ENCODE results near the gene EMP1.

Gene EMP1

GRCh38 chr12:13220838-13221237 lies 24.3 kb downstream of the EMP1 start:
- WGBS, 2 experiments: 92 to 94% methylated on average over 3 of the region's 3 CpGs
- H3K9me3 ChIP-seq (ENCODE audit: control insufficient read depth, low read length): no peaks in the 10 kb centered on the region
- no peaks in the 10 kb centered on the region for H3K4me1 ChIP-seq (ENCODE audit: control insufficient read depth, insufficient read depth, low read length)

GRCh38 chr12:13222076-13222475 lies 25.6 kb downstream of the EMP1 start:
- Histone ChIP-seq H3K9me3 (ENCODE audit: control insufficient read depth, low read length) (no peaks in the 10 kb centered on the region), H3K4me1 (ENCODE audit: control insufficient read depth, insufficient read depth, low read length) (no peaks in the 10 kb centered on the region), H3K27me3 (ENCODE audit: control insufficient read depth, insufficient read depth, low read length, poor library complexity, severe bottlenecking) (no peaks in the 10 kb centered on the region), H3K27ac (ENCODE audit: insufficient read depth, low read depth, low read length, poor library complexity, severe bottlenecking) (no peak overlapping the region), H3K36me3 (ENCODE audit: control insufficient read depth, insufficient read depth, low read length) (no peaks in the 10 kb centered on the region), H3K4me3 (ENCODE audit: insufficient read depth, low read depth, low read length) (no peak overlapping the region)
- 91 to 94% methylated on average over 5 of the region's 5 CpGs for WGBS, 2 experiments

More at GRCh38 chr12:13220838-13221237, 24.3 kb downstream of the EMP1 start:
- Histone ChIP-seq H3K27me3 (ENCODE audit: control insufficient read depth, insufficient read depth, low read length, poor library complexity, severe bottlenecking) (no peaks in the 10 kb centered on the region), H3K27ac (ENCODE audit: insufficient read depth, low read depth, low read length, poor library complexity, severe bottlenecking) (no peak overlapping the region), H3K36me3 (ENCODE audit: control insufficient read depth, insufficient read depth, low read length) (no peaks in the 10 kb centered on the region), H3K4me3 (ENCODE audit: insufficient read depth, low read depth, low read length) (no peak overlapping the region)

- H3K27ac ChIP-seq (ENCODE audit: insufficient read depth, low read depth, low read length, poor library complexity, severe bottlenecking): no peak overlapping the region
- H3K4me1 ChIP-seq (ENCODE audit: control insufficient read depth, insufficient read depth, low read length): no peaks in the 10 kb centered on the region
- WGBS, 2 experiments: 89 to 96% methylated on average over 5 of the region's 5 CpGs
These were observed 26.8 kb downstream of the EMP1 start for GRCh38 chr12:13223179-13223804.

GRCh38 chr12:13223941-13224340 lies 27.4 kb downstream of the EMP1 start:
- 61 to 62% methylated on average over 3 of the region's 3 CpGs for WGBS, 2 experiments
- Histone ChIP-seq H3K4me3 (ENCODE audit: insufficient read depth, low read depth, low read length) (no peak overlapping the region), H3K36me3 (ENCODE audit: control insufficient read depth, insufficient read depth, low read length) (no peaks in the 10 kb centered on the region), H3K4me1 (ENCODE audit: control insufficient read depth, insufficient read depth, low read length) (no peaks in the 10 kb centered on the region), H3K9me3 (ENCODE audit: control insufficient read depth, low read length) (no peaks in the 10 kb centered on the region), H3K27me3 (ENCODE audit: control insufficient read depth, insufficient read depth, low read length, poor library complexity, severe bottlenecking) (no peaks in the 10 kb centered on the region), H3K27ac (ENCODE audit: insufficient read depth, low read depth, low read length, poor library complexity, severe bottlenecking) (no peak overlapping the region)

More at GRCh38 chr12:13223179-13223804, 26.8 kb downstream of the EMP1 start:
- no peaks in the 10 kb centered on the region for H3K9me3 ChIP-seq (ENCODE audit: control insufficient read depth, low read length)
- no peaks in the 10 kb centered on the region for H3K27me3 ChIP-seq (ENCODE audit: control insufficient read depth, insufficient read depth, low read length, poor library complexity, severe bottlenecking)
- no peak overlapping the region for H3K4me3 ChIP-seq (ENCODE audit: insufficient read depth, low read depth, low read length)
- no peaks in the 10 kb centered on the region for H3K36me3 ChIP-seq (ENCODE audit: control insufficient read depth, insufficient read depth, low read length)

- WGBS, 2 experiments: 81 to 94% methylated on average over 6 to 7 of the region's 7 CpGs
- Histone ChIP-seq H3K27ac (ENCODE audit: insufficient read depth, low read depth, low read length, poor library complexity, severe bottlenecking) (no peak overlapping the region), H3K9me3 (ENCODE audit: control insufficient read depth, low read length) (no peaks in the 10 kb centered on the region), H3K4me1 (ENCODE audit: control insufficient read depth, insufficient read depth, low read length) (no peaks in the 10 kb centered on the region), H3K36me3 (ENCODE audit: control insufficient read depth, insufficient read depth, low read length) (no peaks in the 10 kb centered on the region), H3K4me3 (ENCODE audit: insufficient read depth, low read depth, low read length) (no peak overlapping the region), H3K27me3 (ENCODE audit: control insufficient read depth, insufficient read depth, low read length, poor library complexity, severe bottlenecking) (no peaks in the 10 kb centered on the region)
These were observed 30.7 kb downstream of the EMP1 start for GRCh38 chr12:13227191-13227590.

- Histone ChIP-seq H3K4me3 (ENCODE audit: insufficient read depth, low read depth, low read length) (no peak overlapping the region), H3K4me1 (ENCODE audit: control insufficient read depth, insufficient read depth, low read length) (no peaks in the 10 kb centered on the region), H3K9me3 (ENCODE audit: control insufficient read depth, low read length) (no peaks in the 10 kb centered on the region), H3K27me3 (ENCODE audit: control insufficient read depth, insufficient read depth, low read length, poor library complexity, severe bottlenecking) (no peaks in the 10 kb centered on the region), H3K36me3 (ENCODE audit: control insufficient read depth, insufficient read depth, low read length) (no peaks in the 10 kb centered on the region), H3K27ac (ENCODE audit: insufficient read depth, low read depth, low read length, poor library complexity, severe bottlenecking) (no peak overlapping the region)
- WGBS, 2 experiments: 96 to 97% methylated on average over 6 of the region's 7 CpGs
These were observed 32.1 kb downstream of the EMP1 start for GRCh38 chr12:13228579-13228978.

- no peaks in the 10 kb centered on the region for H3K27me3 ChIP-seq (ENCODE audit: control insufficient read depth, insufficient read depth, low read length, poor library complexity, severe bottlenecking)
- 71 to 73% methylated on average over 4 of the region's 5 CpGs for WGBS, 2 experiments
- H3K4me1 ChIP-seq (ENCODE audit: control insufficient read depth, insufficient read depth, low read length): no peaks in the 10 kb centered on the region
- no peaks in the 10 kb centered on the region for H3K36me3 ChIP-seq (ENCODE audit: control insufficient read depth, insufficient read depth, low read length)
- H3K4me3 ChIP-seq (ENCODE audit: insufficient read depth, low read depth, low read length): no peak overlapping the region
- no peaks in the 10 kb centered on the region for H3K9me3 ChIP-seq (ENCODE audit: control insufficient read depth, low read length)
- no peak overlapping the region for H3K27ac ChIP-seq (ENCODE audit: insufficient read depth, low read depth, low read length, poor library complexity, severe bottlenecking)
These were observed 33.0 kb downstream of the EMP1 start for GRCh38 chr12:13229504-13229903.

- Histone ChIP-seq H3K9me3 (ENCODE audit: control insufficient read depth, low read length) (no peaks in the 10 kb centered on the region), H3K36me3 (ENCODE audit: control insufficient read depth, insufficient read depth, low read length) (no peaks in the 10 kb centered on the region), H3K27me3 (ENCODE audit: control insufficient read depth, insufficient read depth, low read length, poor library complexity, severe bottlenecking) (no peaks in the 10 kb centered on the region), H3K27ac (ENCODE audit: insufficient read depth, low read depth, low read length, poor library complexity, severe bottlenecking) (no peak overlapping the region), H3K4me1 (ENCODE audit: control insufficient read depth, insufficient read depth, low read length) (no peaks in the 10 kb centered on the region), H3K4me3 (ENCODE audit: insufficient read depth, low read depth, low read length) (no peak overlapping the region)
- WGBS, 2 experiments: 89 to 98% methylated on average over 4 to 5 of the region's 5 CpGs
These were observed 34.0 kb downstream of the EMP1 start for GRCh38 chr12:13230500-13230899.

- Histone ChIP-seq H3K4me3 (ENCODE audit: insufficient read depth, low read depth, low read length) (no peak overlapping the region), H3K27ac (ENCODE audit: insufficient read depth, low read depth, low read length, poor library complexity, severe bottlenecking) (no peak overlapping the region), H3K36me3 (ENCODE audit: control insufficient read depth, insufficient read depth, low read length) (no peaks in the 10 kb centered on the region), H3K9me3 (ENCODE audit: control insufficient read depth, low read length) (no peaks in the 10 kb centered on the region), H3K4me1 (ENCODE audit: control insufficient read depth, insufficient read depth, low read length) (no peaks in the 10 kb centered on the region), H3K27me3 (ENCODE audit: control insufficient read depth, insufficient read depth, low read length, poor library complexity, severe bottlenecking) (no peaks in the 10 kb centered on the region)
- WGBS, 2 experiments: 83% methylated on average over 8 of the region's 8 CpGs
These were observed 37.5 kb downstream of the EMP1 start for GRCh38 chr12:13233830-13234641.

GRCh38 chr12:13238204-13238603 lies 41.7 kb downstream of the EMP1 start:
- H3K4me1 ChIP-seq (ENCODE audit: control insufficient read depth, insufficient read depth, low read length): no peaks in the 10 kb centered on the region
- WGBS, 2 experiments: 96 to 98% methylated on average over 5 to 7 of the region's 7 CpGs
- H3K4me3 ChIP-seq (ENCODE audit: insufficient read depth, low read depth, low read length): no peak overlapping the region
- no peaks in the 10 kb centered on the region for H3K9me3 ChIP-seq (ENCODE audit: control insufficient read depth, low read length)
- no peaks in the 10 kb centered on the region for H3K27me3 ChIP-seq (ENCODE audit: control insufficient read depth, insufficient read depth, low read length, poor library complexity, severe bottlenecking)
- no peaks in the 10 kb centered on the region for H3K36me3 ChIP-seq (ENCODE audit: control insufficient read depth, insufficient read depth, low read length)
- no peak overlapping the region for H3K27ac ChIP-seq (ENCODE audit: insufficient read depth, low read depth, low read length, poor library complexity, severe bottlenecking)
